Measurements from ENCODE around the gene NCKAP1.

The NCKAP1 gene

DNA sequence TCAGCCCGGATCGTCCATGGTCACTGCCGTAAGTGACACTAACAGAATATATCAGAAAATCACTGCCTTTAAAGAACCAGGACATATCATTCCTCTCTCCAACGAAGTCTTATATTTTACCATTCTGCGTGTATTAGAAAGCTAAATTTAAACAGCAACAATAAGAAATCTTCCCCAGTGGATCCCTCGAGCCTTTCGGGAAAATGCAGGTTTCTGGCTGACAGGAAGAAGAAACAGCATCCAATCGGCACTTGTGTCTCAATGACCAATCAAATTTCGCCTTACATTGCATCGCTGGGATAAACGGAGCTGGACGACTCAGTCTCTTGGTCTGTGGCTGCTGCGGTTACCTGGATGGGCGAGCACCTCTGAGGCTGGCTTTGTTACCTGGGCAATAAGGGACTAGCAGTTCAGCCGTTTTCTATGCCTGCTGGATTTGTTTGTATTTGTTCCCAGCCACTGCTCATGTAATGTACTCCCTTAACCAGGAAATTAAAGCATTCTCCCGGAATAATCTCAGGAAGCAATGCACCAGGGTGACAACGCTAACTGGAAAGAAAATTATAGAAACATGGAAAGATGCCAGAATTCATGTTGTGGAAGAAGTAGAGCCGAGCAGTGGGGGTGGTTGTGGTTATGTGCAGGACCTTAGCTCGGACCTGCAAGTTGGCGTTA, 40.3 kb upstream of the NCKAP1 start, which contains the start of gene DUSP19:
Gene DUSP19 (plus strand): TSS at position 284 of the 675 bp plus-strand sequence. CDS start 187 bp downstream, at position 471.
- no peak within 1 kb of the TSS for H2AFZ ChIP-seq (ENCODE audit: low read depth, low read length)
- no peak within 1 kb of the TSS for H3K27ac ChIP-seq (ENCODE audit: low read length)
- H3K27me3 ChIP-seq (ENCODE audit: insufficient read depth, low read length, poor library complexity) = peaks cover 7% of the 10 kb centered on the region
- DNase-seq (peak; percentile 38), ATAC-seq (ENCODE audit: insufficient read depth, low read depth) (0 out of 3 replicates have a peak, but pooled peaks have one; percentile 37)
- no peaks in the 10 kb centered on the region for H4K20me1 ChIP-seq (ENCODE audit: insufficient read depth, low read length)
- H3K36me3 ChIP-seq (ENCODE audit: insufficient read depth, low read length) = no peaks in the 10 kb centered on the region
- H3K79me2 ChIP-seq (ENCODE audit: insufficient read depth, low read length) = no peaks in the 10 kb centered on the region
- H3K9ac ChIP-seq (ENCODE audit: low read depth, low read length) = no peak within 1 kb of the TSS
- no peak within 1 kb of the TSS for H3K4me2 ChIP-seq (ENCODE audit: insufficient read depth, low read length)
- TF ChIP-seq, protein P1, sequence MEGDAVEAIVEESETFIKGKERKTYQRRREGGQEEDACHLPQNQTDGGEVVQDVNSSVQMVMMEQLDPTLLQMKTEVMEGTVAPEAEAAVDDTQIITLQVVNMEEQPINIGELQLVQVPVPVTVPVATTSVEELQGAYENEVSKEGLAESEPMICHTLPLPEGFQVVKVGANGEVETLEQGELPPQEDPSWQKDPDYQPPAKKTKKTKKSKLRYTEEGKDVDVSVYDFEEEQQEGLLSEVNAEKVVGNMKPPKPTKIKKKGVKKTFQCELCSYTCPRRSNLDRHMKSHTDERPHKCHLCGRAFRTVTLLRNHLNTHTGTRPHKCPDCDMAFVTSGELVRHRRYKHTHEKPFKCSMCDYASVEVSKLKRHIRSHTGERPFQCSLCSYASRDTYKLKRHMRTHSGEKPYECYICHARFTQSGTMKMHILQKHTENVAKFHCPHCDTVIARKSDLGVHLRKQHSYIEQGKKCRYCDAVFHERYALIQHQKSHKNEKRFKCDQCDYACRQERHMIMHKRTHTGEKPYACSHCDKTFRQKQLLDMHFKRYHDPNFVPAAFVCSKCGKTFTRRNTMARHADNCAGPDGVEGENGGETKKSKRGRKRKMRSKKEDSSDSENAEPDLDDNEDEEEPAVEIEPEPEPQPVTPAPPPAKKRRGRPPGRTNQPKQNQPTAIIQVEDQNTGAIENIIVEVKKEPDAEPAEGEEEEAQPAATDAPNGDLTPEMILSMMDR (IDR thresholded peaks at IDR 0.05; ENCODE audit: borderline replicate concordance, extremely low read depth, low read length, poor library complexity, severe bottlenecking) = no peak
- no peak for TF ChIP-seq EZH2 (IDR thresholded peaks at IDR 0.05; ENCODE audit: borderline replicate concordance, low read depth, low read length, severe bottlenecking)
- H3K4me1 ChIP-seq (ENCODE audit: insufficient read depth, low read length) = no peaks in the 10 kb centered on the region
- no peak within 1 kb of the TSS for H3K4me3 ChIP-seq (ENCODE audit: low read depth in 1 of 2, low read length in 2 of 2)
- no peaks in the 10 kb centered on the region for H3K9me3 ChIP-seq (ENCODE audit: insufficient read depth, low read length, severe bottlenecking)

DNA sequence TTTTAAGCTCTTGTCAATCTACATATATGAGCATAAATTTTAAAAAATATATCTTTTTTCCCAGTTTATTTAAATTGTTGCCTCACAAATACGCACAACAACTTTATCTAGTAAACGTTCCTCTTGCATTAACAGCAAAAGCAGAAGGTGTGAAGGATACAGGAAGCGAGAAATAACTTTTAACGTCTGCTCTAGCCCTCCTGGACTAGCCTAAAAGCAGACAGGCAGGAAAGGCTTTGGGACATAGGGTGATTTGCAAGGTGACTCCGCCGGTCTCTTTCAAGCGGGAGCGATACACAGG, 39.9 kb upstream of the NCKAP1 start:
- peaks cover 7% of the 10 kb centered on the region for H3K27me3 ChIP-seq (ENCODE audit: insufficient read depth, low read length, poor library complexity)
- H3K9me3 ChIP-seq (ENCODE audit: insufficient read depth, low read length, severe bottlenecking) = no peaks in the 10 kb centered on the region
- ATAC-seq (ENCODE audit: insufficient read depth, low read depth) = no peak
- no peak overlapping the region for H3K4me3 ChIP-seq (ENCODE audit: low read depth in 1 of 2, low read length in 2 of 2)
- H3K27ac ChIP-seq (ENCODE audit: low read length) = no peak overlapping the region
- no peak overlapping the region for H3K9ac ChIP-seq (ENCODE audit: low read depth, low read length)
- H3K79me2 ChIP-seq (ENCODE audit: insufficient read depth, low read length) = no peaks in the 10 kb centered on the region
- TF ChIP-seq, protein P1 (IDR thresholded peaks at IDR 0.05; ENCODE audit: borderline replicate concordance, extremely low read depth, low read length, poor library complexity, severe bottlenecking) = no peak
- no peak for TF ChIP-seq EZH2 (IDR thresholded peaks at IDR 0.05; ENCODE audit: borderline replicate concordance, low read depth, low read length, severe bottlenecking)
- DNase-seq = no peak
- no peak overlapping the region for H3K4me2 ChIP-seq (ENCODE audit: insufficient read depth, low read length)
- no peaks in the 10 kb centered on the region for H4K20me1 ChIP-seq (ENCODE audit: insufficient read depth, low read length)
- no peaks in the 10 kb centered on the region for H3K36me3 ChIP-seq (ENCODE audit: insufficient read depth, low read length)
- H3K4me1 ChIP-seq (ENCODE audit: insufficient read depth, low read length) = no peaks in the 10 kb centered on the region
- no peak overlapping the region for H2AFZ ChIP-seq (ENCODE audit: low read depth, low read length)

DNA sequence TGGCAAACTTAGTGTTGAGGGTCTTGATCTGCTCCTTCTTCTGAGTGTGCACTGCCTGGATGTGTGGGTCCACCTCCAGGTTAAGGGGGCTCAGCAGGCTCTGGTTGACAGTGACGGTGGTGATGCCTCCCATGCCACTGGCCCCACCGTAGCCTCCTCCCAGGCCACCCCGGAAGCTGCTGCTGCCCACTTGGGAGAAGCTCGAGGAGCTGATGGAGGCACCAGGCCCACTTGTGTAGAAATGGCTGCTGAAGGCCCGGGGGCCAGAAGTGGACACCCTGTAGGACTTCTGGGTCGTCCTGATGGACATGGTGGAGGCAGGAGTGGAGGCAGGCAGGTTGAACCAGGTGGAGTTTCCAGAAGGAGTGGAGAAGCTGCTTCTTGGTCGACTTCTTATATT, 33.9 kb upstream of the NCKAP1 start:
- Histone ChIP-seq H3K9me3 (ENCODE audit: insufficient read depth, low read length, severe bottlenecking) (peaks cover 9% of the 10 kb centered on the region), H3K4me2 (ENCODE audit: insufficient read depth, low read length) (no peak overlapping the region), H3K27me3 (ENCODE audit: insufficient read depth, low read length, poor library complexity) (no peaks in the 10 kb centered on the region), H4K20me1 (ENCODE audit: insufficient read depth, low read length) (no peaks in the 10 kb centered on the region), H3K27ac (ENCODE audit: low read length) (no peak overlapping the region), H3K4me1 (ENCODE audit: insufficient read depth, low read length) (no peaks in the 10 kb centered on the region), H2AFZ (ENCODE audit: low read depth, low read length) (no peak overlapping the region), H3K36me3 (ENCODE audit: insufficient read depth, low read length) (no peaks in the 10 kb centered on the region), H3K79me2 (ENCODE audit: insufficient read depth, low read length) (no peaks in the 10 kb centered on the region), H3K4me3 (ENCODE audit: low read depth in 1 of 2, low read length in 2 of 2) (no peak overlapping the region), H3K9ac (ENCODE audit: low read depth, low read length) (no peak overlapping the region)
- DNase-seq (no peak), ATAC-seq (ENCODE audit: insufficient read depth, low read depth) (no peak)
- TF ChIP-seq EZH2 (IDR thresholded peaks at IDR 0.05; ENCODE audit: borderline replicate concordance, low read depth, low read length, severe bottlenecking) = no peak
- TF ChIP-seq, protein P1 (IDR thresholded peaks at IDR 0.05; ENCODE audit: borderline replicate concordance, extremely low read depth, low read length, poor library complexity, severe bottlenecking) = no peak
